Left kidney (tissue), 2 donors: ENCODE measurements around the gene VSTM2A. TPM values are rescaled to one million over a fixed set of nuclear protein-coding genes. Genes with fewer than 3 reads are reported as not detected.

ENCODE experiments used
- DNase-seq: peaks from one replicate; pipeline ENCODE4 v3.0.0-alpha.2; 2013
- polyA plus RNA-seq: library from polyadenylated mRNA; unstranded; fragments of 120-200 nt; gene quantifications from one replicate; pipeline ENCODE4 v1.2.1, GENCODE V29; 2013; ENCODE audit not compliant: insufficient read length

VSTM2A gene
- polyA plus RNA-seq, 1 donor: 2.5 TPM

- no peak for DNase-seq
These were observed 54.6 kb downstream of the VSTM2A start for GRCh38 chr7:54596747-54597146.

DNA sequence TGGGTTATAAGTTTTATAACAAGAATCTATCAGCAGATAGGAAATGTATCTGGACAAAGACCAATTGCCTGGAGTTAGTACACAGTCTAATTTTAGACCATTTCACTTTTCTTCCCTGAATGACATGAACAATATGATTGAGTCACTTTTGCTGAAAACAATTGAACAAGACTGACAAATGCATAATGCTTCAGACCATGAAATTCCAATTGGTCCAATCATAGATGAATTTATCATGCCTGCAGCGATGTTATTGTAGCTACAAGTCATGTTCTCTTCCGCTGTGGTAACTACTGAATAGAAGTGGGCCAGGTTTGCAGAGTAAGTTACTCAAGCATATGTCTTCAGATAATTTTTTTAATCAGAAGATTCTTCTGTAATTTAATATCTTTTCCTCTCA is 73.4 kb downstream of the VSTM2A start:
- DNase-seq: no peak

Other genes starting within 250 kb of the VSTM2A start
- 179 TPM for gene SEC61G, start 216.8 kb downstream of the VSTM2A start, polyA plus RNA-seq